HG03575 (cell line): ENCODE results near the gene TNFRSF8.
"Not testable (repeated sequence)": the region's sequence is repeated elsewhere in the genome, so short reads cannot be mapped to it uniquely, and the experiment has no call there.

ENCODE experiments used
- ATAC-seq: cut with Tn5 transposase; IDR thresholded peaks from one replicate; pipeline ENCODE4 v1.9.1; 2021; ENCODE audit not compliant: unreplicated experiment, insufficient number of reproducible peaks, low FRiP score; ENCODE audit errors: extremely low read depth

Gene TNFRSF8

GRCh38 chr1:12106153-12106552, 43.0 kb downstream of the TNFRSF8 start:
- no peak for ATAC-seq

GRCh38 chr1:12106861-12107260, 43.8 kb downstream of the TNFRSF8 start:
- ATAC-seq = not testable (repeated sequence)

- no peak for ATAC-seq
These were observed 44.6 kb downstream of the TNFRSF8 start for GRCh38 chr1:12107718-12108117.

GRCh38 chr1:12109901-12110300, 46.8 kb downstream of the TNFRSF8 start:
- no peak for ATAC-seq

- ATAC-seq = no peak
These were observed 48.6 kb downstream of the TNFRSF8 start for GRCh38 chr1:12111741-12112140.

- no peak for ATAC-seq
These were observed 49.6 kb downstream of the TNFRSF8 start for GRCh38 chr1:12112711-12113161.

- ATAC-seq = no peak
These were observed 50.6 kb downstream of the TNFRSF8 start for GRCh38 chr1:12113433-12114339.

- no peak for ATAC-seq
These were observed 51.2 kb downstream of the TNFRSF8 start for GRCh38 chr1:12114340-12114683.

- ATAC-seq = no peak
These were observed 51.8 kb downstream of the TNFRSF8 start for GRCh38 chr1:12114916-12115315.

- ATAC-seq = no peak
These were observed 58.3 kb downstream of the TNFRSF8 start for GRCh38 chr1:12121212-12122003.

GRCh38 chr1:12123172-12123571, 60.1 kb downstream of the TNFRSF8 start:
- ATAC-seq = no peak

GRCh38 chr1:12124693-12125421, 61.8 kb downstream of the TNFRSF8 start:
- ATAC-seq = no peak

GRCh38 chr1:12125422-12126355, 62.6 kb downstream of the TNFRSF8 start:
- no peak for ATAC-seq

GRCh38 chr1:12126781-12127180, 63.7 kb downstream of the TNFRSF8 start:
- ATAC-seq = no peak

GRCh38 chr1:12127206-12127810, 64.2 kb downstream of the TNFRSF8 start:
- ATAC-seq = no peak

- no peak for ATAC-seq
These were observed 65.0 kb downstream of the TNFRSF8 start for GRCh38 chr1:12128120-12128519.

- ATAC-seq = no peak
These were observed 66.5 kb downstream of the TNFRSF8 start for GRCh38 chr1:12129624-12130023.
